ENCODE results near the gene AIDA.
"Not testable (repeated sequence)": the region's sequence is repeated elsewhere in the genome, so short reads cannot be mapped to it uniquely, and the experiment has no call there.

AIDA gene, protein sequence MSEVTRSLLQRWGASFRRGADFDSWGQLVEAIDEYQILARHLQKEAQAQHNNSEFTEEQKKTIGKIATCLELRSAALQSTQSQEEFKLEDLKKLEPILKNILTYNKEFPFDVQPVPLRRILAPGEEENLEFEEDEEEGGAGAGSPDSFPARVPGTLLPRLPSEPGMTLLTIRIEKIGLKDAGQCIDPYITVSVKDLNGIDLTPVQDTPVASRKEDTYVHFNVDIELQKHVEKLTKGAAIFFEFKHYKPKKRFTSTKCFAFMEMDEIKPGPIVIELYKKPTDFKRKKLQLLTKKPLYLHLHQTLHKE

DNA sequence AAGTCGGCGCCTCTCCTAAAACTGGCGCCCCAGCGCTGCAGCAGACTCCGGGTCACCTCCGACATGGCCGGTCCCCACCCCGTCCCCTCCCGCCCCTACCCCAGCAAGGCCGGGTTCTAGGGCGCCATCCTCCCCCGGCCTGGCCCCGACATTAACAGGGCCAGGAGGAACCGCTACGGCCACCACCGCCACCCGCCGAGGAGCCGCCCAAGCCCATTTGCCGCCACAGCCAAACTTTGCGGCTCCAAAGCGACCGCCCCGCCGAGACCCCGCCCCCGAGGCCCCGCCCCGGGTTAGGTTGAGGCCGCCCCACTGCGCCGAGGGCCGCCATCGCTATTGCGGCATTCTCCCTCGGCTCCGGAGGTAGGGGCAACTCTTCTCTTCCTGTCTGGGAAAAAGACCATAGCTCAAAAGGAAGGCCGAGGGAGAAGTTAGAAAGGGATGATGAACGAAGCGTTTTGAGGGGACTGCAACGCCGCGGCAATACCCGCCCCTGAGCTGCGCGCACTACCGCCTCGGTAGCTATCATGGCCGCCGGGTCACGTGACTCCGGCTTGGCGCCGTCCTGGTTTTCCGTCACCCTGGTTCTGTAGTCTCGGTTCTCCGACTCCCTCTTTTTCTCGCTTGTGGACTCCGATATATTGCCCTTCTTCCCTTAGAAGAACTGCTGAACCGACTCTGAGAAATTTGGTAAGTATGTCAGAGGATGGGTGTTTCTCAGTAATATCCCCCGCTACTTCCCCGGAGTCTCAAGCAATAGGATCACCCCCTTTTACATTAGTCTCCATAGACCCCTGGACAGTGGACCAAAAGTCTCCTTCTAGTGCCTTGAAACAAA, at the start of gene AIDA, which contains the start of gene BROX:
AIDA (minus strand) TSS at position 239 of the 838 bp plus-strand sequence; CDS start at position 65, 174 bp downstream.
BROX (plus strand) TSS at position 312 of the 838 bp plus-strand sequence. CDS start 3,136 bp downstream, outside the sequence.
- intact Hi-C loops (cut with DNase I) = loop anchor here (2.0 kb wide), 1 partner anchor 68 kb away; no protein-coding TSS in a partner anchor

DNA sequence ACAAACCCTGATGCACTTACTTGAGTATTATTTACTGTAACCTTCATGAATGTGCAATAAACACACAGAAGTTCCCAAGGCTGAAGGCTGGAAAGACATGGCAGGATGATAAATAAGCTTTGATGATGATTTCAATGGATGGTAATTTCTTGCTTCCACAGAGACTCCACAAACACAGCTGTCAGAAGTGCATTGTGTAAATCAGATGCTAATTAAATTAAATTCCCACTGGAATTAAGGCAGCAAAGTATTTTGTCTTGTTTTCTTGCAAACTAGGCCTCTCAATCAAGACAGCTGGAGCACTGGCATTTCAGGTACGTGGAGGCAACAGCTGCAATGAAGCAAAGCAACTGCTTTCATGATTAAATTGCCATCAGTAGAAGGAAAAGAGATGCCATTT, 48.8 kb upstream of the AIDA start:
- intact Hi-C loops (cut with DNase I) = no loop called here
- no peak for DNase-seq

More for the DNA sequence above, at the start of gene AIDA, which contains the start of gene BROX:
- DNase-seq = peak; percentile 91 to 99 (median 94)

DNA sequence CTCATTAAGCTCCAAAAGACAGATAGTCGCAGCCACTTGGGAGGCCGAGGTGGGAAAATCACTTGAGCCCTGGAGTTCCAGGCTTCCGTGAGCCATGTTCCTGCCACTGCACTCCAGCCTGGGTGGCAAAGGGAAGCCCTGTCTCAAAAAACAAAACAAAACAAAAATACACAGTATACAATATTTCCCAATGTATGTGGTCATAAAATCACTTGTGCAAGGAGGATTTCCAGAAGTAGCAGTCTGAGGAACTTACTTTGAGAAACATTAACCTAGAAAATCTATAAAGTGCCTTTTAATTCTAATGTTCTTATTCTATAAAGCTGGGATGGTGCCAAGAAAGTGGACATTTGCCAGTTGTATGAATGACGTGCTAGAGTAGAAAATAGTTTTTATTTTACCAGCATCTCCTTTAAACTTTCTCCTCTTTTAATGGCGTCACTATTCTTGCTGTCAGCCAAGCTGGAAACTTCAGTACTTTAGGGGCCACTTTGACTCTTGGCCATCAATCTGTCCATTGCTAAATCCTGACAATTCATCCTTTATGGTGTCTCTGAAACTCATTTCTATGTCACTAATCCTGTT, 47.3 kb upstream of the AIDA start:
- no peak for DNase-seq
- intact Hi-C loops (cut with DNase I) = no loop called here

DNA sequence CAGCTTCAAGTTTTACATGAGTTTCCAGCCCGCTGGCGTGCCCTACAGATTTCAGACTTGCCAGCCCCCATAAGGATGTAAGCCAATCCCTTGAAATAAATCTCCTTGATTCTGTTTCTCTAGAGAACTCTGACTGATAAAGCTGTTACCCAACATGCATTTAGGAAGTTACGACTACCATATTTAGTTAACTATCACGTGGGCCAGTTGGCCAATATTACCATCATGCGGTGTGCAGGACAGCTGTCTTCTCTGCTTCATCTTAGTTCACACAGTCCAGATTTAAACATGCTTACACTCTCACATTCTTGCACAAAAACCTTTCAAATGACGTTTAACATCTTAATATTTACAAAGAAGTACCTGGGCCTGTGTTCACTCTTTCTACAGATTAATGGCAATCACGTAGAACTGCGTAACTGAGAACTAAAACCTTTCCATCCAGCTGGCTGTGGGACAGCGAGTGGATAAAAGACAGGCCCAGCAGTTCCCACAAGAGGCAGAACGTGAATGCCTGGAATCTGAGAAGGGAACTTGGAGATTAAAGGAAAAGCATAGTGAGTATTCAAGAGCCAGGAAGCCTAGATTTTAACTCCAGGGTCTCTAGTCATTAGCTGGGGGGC, 45.5 kb upstream of the AIDA start:
- intact Hi-C loops (cut with DNase I) = no loop called here
- no peak for DNase-seq

DNA sequence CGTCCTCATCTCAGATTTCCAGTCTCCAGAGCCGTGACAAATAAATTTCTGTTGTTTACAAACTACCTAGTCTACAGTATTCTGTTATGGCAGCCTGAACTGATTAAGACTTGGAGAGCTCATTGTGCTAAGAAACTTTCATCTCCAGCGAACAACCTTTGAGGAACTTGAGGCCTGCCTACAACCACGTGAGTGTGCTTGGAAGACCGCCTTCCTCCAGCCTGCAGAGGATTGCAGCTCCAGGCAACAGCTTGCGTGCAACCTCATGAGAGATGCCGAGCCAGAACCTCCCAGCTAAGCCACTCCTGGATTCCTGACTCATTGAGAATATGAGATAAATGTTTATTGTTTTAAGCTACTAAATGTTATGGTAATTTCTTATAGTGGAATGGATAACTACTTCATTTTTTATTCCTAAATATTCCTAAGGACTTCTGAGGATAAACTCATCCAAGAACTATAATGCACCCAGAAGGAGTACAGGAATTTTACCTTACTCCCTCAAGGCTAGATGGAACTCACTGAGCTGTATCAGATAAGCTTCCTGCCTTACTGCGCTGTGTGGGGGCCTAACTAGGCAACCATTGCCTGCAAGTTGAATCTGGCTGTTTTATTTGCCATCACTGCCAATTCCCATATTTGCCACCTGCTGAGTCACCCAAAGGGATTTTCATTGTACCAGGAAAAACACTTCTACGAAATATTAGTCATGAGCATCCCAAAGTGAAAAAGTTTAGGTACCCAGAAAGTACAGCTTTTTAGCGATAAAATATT, 42.3 kb upstream of the AIDA start:
- peak in 9 of 10 donors; percentile 18 to 92 (median 41) for DNase-seq
- intact Hi-C loops (cut with DNase I) = no loop called here

DNA sequence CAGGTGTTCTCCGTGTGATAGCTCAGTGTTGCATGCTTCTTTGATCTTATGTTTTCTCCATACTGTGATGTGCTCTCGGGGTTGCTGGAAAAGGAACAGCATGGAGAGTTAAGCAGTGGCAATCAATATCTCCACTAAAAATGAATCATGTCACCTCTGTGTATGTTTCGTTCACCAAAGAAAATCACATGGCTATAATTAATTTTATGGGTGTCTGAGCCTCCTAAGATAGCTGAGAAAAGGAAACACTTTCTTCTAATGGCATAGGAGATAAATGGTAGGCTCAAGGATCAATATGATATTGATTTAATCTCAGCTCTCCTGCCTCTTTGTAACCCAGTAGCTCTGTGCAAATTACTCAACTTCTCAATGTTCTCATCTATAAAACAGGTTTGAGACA, 39.0 kb upstream of the AIDA start:
- intact Hi-C loops (cut with DNase I) = no loop called here
- no peak for DNase-seq

DNA sequence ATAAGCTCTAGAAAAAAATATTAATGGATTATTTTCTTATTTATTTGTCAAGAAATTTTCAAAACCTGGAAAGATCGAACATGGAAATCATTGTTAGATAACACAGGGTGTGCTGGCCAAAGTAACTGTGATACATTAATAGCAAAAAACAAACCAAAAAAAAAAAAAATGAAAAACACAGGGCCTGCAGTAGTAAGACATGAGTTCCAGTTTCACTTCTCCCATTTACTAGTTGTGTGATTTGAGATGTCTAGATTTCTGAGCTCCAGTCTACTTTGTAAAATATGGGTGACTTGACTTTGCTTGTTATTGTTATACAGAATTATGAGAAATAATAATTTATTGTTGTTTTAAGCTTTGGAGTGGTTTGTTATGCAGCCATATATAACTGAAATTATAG, 38.4 kb upstream of the AIDA start:
- no peak for DNase-seq
- intact Hi-C loops (cut with DNase I) = no loop called here

DNA sequence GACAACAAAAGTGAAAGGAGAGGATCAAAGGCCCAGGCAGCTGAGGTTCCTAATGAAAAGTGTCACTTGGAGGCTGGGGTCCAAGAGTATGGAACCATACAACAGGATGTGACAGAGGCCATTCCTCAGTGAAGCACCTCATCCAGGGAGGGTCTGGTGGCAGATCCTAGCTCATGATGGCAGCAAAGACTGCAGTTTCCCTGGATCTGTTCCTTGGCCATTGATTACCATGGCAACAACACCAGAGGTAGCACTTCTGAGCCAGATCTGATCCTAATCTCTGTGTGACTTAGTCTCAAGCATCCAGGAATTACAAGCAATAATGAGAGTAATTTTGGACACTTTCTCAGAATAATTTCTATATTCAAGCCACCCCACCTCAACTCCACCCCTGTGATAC, 37.6 kb upstream of the AIDA start:
- DNase-seq = peak in 1 of 10 donors; percentile 70
- intact Hi-C loops (cut with DNase I) = no loop called here

DNA sequence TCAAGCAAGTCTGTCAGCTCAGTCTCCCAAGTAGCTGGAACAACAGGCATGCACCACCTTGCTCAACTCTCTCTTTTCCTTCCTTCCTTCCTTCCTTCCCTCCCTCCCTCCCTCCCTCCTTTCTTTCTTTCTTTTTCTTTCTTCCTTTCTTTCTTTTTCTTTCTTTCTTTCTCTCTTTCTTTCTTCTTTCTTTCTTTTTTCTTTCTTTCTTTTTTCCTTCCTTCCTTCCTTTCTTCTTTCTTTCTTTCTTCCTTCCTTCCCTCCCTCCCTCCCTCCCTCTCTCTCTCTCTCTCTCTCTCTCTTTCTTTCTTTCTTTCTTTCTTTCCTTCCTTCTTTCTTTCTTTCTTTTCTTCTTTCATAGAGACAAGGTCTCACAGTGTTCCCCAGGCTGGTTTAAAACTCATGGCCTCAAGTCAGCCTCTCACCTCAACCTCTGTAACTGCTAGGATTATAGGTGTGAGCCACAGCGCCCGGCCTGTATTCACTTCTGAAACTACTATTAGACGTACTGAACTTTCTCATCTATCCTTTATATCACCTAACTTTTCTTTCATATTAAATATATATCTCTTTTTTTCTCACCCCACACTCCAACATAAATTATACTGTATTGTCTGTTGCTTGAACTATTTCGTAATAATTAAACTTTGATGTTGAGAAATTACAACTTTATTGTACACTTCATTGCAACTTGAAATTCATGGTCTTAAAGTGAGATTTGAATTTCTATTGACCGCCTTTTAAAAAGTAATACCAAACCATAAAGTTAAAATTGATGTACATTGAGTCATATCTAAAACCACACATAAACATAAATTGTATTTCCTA, 29.6 kb upstream of the AIDA start:
- DNase-seq; intact Hi-C loops (cut with DNase I): not testable (repeated sequence)

DNA sequence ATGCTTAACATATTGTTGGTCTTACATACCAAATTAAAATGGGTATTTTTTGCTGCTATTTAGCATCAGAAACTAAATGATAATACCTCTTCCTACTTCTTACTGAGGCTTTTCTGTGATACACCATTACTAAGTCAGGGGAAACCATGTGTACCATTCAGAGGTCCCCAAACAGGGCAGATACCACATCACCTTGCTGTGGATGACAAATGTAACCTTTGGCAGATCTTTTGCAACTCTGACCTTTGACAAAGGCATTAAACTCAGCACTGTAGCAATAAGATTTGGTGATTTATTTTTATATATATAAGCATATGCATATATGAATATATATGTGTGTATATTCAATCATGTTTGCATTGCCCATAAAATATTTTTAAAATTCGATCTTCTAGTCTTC, 27.6 kb upstream of the AIDA start:
- intact Hi-C loops (cut with DNase I) = loop anchor here (5.0 kb wide), 1 partner anchor 352 kb away; no protein-coding TSS in a partner anchor
- no peak for DNase-seq

DNA sequence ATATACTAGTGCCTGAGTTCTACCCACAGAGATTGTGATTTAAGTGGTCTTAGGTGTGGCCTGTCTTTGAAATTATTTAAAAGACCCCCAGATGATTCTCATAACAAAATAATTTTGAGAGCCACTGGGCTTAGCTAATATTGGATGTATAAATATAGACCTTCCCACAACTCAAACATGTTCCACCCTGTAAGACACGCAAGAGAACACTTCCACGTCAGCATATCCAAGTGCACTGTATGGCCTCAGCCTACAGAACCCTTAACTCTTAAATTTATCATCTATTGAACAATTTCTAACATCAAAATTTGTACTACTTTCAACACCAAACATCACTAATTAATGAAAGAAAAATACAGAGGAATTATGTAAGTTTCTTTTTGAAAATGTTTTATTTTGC, 27.2 kb upstream of the AIDA start:
- intact Hi-C loops (cut with DNase I) = loop anchor here (5.0 kb wide), 1 partner anchor 353 kb away; no protein-coding TSS in a partner anchor
- DNase-seq = no peak

DNA sequence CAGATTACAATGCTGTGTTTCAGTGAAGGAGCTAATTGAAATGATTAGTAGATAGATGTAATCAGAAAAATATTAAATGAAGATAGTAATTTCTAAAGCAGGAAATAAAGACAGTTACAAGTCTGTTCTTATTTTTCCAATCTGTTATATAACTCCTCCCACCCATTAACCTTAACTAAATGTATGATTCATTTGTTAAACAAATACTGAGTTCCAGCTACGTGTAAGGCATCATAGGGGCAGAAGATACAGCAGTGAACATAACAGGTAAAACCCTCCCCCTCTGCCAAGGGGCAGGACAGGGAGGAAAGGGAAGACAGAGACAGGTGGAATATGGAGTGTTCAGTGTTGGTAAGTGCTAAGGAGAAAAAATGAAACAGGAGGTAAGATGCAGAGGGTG, 24.7 kb upstream of the AIDA start, which contains the start of gene FAM177B:
FAM177B (plus strand) TSS at position 231 of the 400 bp plus-strand sequence. CDS start 9,344 bp downstream, outside the sequence.
- intact Hi-C loops (cut with DNase I) = loop anchor here (5.0 kb wide), 1 partner anchor 355 kb away; no protein-coding TSS in a partner anchor
- DNase-seq = no peak

DNA sequence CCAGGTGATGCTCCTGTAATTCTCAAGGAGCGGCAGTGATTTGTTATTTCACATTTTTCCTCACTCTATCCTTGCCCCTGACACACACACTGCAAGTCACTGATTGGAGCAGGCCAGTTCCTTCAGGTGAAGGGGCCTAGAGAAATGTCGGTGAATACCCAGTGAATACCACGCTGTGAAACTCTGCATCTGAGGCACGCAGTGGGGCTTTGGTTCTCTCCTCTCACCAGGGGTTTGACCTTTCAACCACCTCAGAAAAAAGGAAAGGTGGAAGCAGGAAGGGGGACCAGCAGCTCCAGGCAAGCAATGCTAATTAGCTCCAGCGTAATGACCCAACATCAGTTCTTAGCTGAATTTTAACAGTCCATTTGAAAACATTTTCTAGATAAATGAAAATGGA, 24.2 kb upstream of the AIDA start:
- intact Hi-C loops (cut with DNase I) = loop anchor here (5.0 kb wide), 1 partner anchor 356 kb away; no protein-coding TSS in a partner anchor
- DNase-seq = no peak

DNA sequence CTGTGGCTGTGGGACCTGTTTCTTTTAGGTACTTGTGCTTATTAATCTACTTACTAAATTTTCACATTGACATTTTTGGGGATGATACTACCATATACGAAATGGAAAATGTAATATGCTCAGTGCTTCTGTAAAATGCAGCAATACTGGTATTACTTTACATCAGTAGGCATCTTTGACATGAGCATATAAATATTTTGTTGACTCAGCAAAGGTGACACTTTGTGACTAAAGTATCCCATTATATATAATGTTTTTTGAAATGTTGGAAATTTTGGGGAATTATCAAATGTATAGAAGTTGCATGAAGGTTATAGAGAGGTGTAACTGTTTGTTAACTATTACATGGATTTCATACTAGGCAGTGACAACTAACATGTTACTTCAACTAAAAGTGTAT, 22.4 kb upstream of the AIDA start:
- DNase-seq = no peak
- intact Hi-C loops (cut with DNase I) = loop anchor here (5.0 kb wide), 1 partner anchor 358 kb away; no protein-coding TSS in a partner anchor

DNA sequence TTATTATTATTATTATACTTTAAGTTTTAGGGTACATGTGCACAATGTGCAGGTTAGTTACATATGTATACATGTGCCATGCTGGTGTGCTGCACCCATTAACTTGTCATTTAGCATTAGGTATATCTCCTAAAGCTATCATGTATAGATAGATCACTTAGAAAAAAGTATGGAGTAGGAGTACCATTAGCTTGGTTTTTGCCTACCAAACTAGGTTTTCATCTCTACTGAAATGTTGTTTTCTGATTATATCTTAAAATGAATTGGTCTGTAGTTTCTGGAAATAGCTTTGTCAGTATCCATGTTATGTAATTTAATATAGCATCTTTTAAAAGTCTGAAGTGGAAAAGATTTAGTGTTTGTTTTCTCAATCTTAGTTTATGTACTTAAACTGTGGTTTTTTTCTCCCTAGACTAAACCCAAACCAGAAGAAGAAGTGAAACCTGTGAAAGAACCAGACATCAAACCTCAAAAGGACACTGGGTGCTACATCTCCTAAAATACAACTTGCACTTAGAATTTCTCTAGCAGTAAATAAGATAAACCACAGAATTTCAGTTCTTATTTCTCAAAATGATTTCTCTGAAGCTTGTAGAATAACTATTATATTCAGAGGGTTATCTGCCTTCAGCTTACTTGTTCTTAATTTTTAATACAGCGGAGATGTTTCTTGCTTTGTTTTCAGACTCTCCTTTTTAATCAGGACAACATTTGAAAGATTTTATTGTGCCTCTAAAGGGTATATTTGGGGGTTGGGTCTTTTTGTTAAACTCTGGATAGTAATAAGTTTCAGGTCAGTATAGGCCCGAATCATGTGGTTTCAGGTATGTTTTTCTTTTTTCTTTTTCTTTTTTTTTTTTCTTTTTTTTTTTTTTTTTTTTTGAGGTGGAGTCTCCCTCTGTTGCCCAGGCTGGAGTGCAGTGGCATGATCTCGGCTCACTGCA, 20.2 kb upstream of the AIDA start:
- no peak for DNase-seq
- intact Hi-C loops (cut with DNase I) = no loop called here

DNA sequence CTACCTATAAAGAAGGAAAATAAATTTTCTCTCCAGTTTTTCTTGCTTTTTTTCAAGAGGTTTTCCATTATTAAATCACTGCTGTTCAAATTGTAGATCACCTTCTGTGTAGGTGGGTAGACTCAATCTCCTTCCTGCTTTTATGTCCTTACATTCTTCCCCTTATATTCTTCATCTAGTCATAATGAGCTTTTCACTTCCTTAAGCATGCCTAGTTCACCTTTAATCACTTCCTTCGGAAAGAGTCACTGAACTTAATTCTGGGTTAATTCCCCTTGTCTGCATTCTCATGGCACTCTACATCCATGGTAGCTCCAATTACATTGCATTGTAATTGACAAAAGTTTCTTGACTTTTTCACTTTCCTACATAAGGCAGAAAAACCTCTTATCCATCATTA, 18.6 kb upstream of the AIDA start:
- no peak for DNase-seq
- intact Hi-C loops (cut with DNase I) = no loop called here

DNA sequence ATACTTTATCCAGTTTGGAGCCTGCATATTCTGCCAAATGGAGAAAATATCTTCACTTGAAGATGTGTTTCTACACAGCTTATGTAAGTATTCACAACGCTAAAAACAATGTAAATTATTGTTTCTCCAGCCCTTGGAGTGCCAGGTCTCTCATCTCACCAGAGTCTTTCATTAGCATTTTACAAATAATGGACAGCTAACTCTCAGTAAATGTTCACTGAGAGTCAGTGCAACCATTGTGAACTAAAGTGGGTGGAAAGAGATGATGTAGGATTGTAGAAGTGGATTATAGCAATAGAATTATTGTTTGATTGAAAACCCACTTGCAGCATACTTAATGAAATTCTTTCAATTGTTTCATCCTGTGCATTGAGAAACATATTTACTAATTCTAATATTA, 16.5 kb upstream of the AIDA start:
- DNase-seq = no peak
- intact Hi-C loops (cut with DNase I) = no loop called here
